Ascending aorta (tissue), 2 donors: Measurements from ENCODE around the gene GTF3A. TPM values are rescaled to one million over a fixed set of nuclear protein-coding genes. Genes with fewer than 3 reads are reported as not detected.
"Not testable (repeated sequence)": the region's sequence is repeated elsewhere in the genome, so short reads cannot be mapped to it uniquely, and the experiment has no call there.

Source experiments
- DNase-seq, 2 donors: peaks; one replicate each; pipeline ENCODE4 v3.0.0-alpha.2; 2019; ENCODE audit warnings: low spot score in 2 of 2
- H3K27ac ChIP-seq, 2 donors: fragments of 200-600 bp; sonication (generic); one replicate each; pipeline ENCODE4 v1.5.1; 2016 to 2017; ENCODE audit warnings: mild to moderate bottlenecking in 1 of 2
- H3K27me3 ChIP-seq: fragments of 200-600 bp; sonication (generic); one replicate; pipeline ENCODE4 v1.5.1; 2017
- H3K36me3 ChIP-seq, 2 donors: fragments of 200-600 bp; sonication (generic); one replicate each; pipeline ENCODE4 v1.5.1; 2016
- H3K4me1 ChIP-seq, 2 donors: fragments of 200-600 bp; sonication (generic); one replicate each; pipeline ENCODE4 v1.5.1; 2016 to 2017; ENCODE audit warnings: mild to moderate bottlenecking in 1 of 2
- H3K4me3 ChIP-seq, 2 donors: fragments of 200-600 bp; sonication (generic); one replicate each; pipeline ENCODE4 v1.5.1; 2016 to 2017; ENCODE audit warnings: mild to moderate bottlenecking in 1 of 2
- H3K9me3 ChIP-seq, 2 donors: fragments of 200-600 bp; sonication (generic); one replicate each; pipeline ENCODE4 v1.5.1; 2016
- intact Hi-C: fragments of 100-400 bp; cut with DNase I; formaldehyde crosslinking; loops from one replicate; pipeline ENCODE4 v1.15.1; 2023
- total RNA-seq: library from RNA; depleted of rRNA; stranded (reverse); fragments of >200 nt; gene quantifications from one replicate; pipeline ENCODE4 v1.1.0, GENCODE V29; 2016
- TF ChIP-seq, protein P1 (sequence below), 3 experiments: fragments of 200-600 bp in 2 of 3; fragments of 450-650 bp in 1 of 3; sonication (generic) in 2 of 3; IDR thresholded peaks; one replicate each; pipeline ENCODE4 v1.5.1; 2016 to 2019; ENCODE audit warnings: antibody characterized with exemption in 3 of 3, mild to moderate bottlenecking in 1 of 3, moderate library complexity in 1 of 3

The GTF3A gene
- total RNA-seq, 1 donor from 2014 or later: 197 TPM

DNA sequence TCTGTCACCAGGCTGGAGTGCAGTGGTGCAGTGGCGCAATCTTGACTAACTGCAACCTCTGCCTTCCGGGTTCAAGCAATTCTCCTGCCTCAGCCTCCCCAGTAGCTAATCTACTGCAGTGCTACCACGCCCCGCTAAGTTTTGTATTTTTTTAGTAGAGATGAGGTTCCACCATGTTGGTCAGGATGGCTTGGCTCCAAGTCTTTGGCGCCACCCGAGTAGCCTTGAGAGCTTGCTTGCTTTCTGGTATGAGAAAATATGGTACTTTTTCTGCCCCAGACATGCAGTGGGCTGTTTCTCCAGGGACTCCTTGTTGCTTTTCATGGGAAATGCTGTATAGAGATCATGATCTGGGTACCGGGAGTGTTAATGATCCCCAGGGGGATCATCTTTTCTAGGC is 34.5 kb upstream of the GTF3A start:
- Histone ChIP-seq H3K4me3 (no peak overlapping the region), H3K36me3 (no peaks in the 10 kb centered on the region), H3K27me3 (no peaks in the 10 kb centered on the region), H3K4me1 (no peaks in the 10 kb centered on the region), H3K9me3 (no peaks in the 10 kb centered on the region), H3K27ac (no peak overlapping the region)
- TF ChIP-seq, protein P1, sequence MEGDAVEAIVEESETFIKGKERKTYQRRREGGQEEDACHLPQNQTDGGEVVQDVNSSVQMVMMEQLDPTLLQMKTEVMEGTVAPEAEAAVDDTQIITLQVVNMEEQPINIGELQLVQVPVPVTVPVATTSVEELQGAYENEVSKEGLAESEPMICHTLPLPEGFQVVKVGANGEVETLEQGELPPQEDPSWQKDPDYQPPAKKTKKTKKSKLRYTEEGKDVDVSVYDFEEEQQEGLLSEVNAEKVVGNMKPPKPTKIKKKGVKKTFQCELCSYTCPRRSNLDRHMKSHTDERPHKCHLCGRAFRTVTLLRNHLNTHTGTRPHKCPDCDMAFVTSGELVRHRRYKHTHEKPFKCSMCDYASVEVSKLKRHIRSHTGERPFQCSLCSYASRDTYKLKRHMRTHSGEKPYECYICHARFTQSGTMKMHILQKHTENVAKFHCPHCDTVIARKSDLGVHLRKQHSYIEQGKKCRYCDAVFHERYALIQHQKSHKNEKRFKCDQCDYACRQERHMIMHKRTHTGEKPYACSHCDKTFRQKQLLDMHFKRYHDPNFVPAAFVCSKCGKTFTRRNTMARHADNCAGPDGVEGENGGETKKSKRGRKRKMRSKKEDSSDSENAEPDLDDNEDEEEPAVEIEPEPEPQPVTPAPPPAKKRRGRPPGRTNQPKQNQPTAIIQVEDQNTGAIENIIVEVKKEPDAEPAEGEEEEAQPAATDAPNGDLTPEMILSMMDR (IDR thresholded peaks at IDR 0.05): no peak
- intact Hi-C loops: no loop called here
- no peak for DNase-seq

DNA sequence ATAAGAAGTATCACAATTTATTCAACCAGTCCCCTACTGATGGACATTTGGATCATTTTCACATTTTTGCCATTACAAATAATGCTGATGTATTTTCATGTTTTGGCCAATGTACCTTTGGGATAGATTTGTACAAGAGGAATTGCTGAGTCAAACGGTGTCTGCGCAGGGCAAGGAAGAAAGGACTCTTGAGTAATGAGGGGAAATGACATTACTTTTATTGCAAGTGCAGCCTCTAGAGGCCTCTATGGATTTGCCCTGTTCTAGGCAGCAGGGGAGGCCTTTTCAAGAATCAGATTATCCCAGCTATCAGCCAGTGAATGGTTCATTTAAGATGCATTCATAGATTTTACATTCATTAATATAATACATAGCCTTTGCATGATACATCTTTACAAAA is 32.9 kb upstream of the GTF3A start:
- Histone ChIP-seq H3K4me1 (no peaks in the 10 kb centered on the region), H3K9me3 (no peaks in the 10 kb centered on the region), H3K36me3 (no peaks in the 10 kb centered on the region), H3K27me3 (no peaks in the 10 kb centered on the region), H3K4me3 (no peak overlapping the region), H3K27ac (no peak overlapping the region)
- TF ChIP-seq, protein P1 (IDR thresholded peaks at IDR 0.05): no peak
- intact Hi-C loops: no loop called here
- no peak for DNase-seq

DNA sequence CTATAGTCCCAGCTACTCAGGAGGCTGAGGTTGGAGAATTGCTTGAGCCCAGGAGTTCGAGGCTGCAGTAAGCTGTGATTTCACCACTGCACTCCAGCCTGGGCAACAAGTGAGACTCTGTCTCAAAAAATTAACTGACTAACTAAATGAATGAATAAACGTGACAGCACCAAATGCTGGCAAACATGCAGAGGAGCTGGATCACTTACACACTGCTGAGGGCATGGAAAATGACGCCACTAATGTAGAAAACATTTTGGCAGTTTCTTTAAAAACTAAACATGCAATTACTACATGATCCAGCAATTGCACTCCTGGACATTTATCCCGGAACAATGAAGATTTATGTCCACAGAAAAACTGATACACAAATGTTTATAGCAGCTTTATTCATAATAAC is 31.3 kb upstream of the GTF3A start:
- intact Hi-C loops: no loop called here
- Histone ChIP-seq H3K4me3 (no peak overlapping the region), H3K9me3 (no peaks in the 10 kb centered on the region)

DNA sequence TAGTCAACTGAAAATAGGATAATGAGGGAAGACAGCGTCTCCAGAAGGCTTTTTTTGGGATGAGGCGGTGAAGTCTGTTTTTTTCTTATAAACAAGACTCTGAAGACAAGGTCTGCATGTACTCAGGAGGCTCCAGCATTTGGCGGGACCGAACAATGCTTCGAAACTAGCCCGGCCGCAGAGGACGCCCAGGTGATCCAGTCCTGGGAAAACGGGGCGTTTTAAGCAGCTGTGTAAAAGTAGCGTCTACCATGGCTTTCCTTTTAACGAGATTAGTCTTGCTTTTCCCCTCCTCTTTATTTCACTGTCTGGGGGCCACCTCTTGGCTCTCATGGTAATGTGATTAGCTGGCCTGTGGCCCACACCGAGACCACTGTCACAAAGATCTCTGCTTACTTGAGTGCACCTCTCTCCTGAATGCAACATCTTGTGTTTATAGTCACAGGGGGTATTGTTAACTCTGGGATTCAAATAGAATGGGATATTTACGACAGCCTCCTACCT is 29.4 kb upstream of the GTF3A start:
- Histone ChIP-seq H3K36me3 (no peaks in the 10 kb centered on the region), H3K4me3 (no peak overlapping the region), H3K9me3 (no peaks in the 10 kb centered on the region), H3K27ac (no peak overlapping the region), H3K27me3 (no peaks in the 10 kb centered on the region), H3K4me1 (no peaks in the 10 kb centered on the region)
- DNase-seq: no peak
- TF ChIP-seq, protein P1 (IDR thresholded peaks at IDR 0.05): no peak
- intact Hi-C loops: no loop called here

More for the DNA sequence above, 31.3 kb upstream of the GTF3A start:
- no peaks in the 10 kb centered on the region for H3K27me3 ChIP-seq
- H3K27ac ChIP-seq: no peak overlapping the region
- H3K36me3 ChIP-seq: no peaks in the 10 kb centered on the region
- DNase-seq: no peak
- H3K4me1 ChIP-seq: no peaks in the 10 kb centered on the region
- TF ChIP-seq, protein P1 (IDR thresholded peaks at IDR 0.05): no peak

DNA sequence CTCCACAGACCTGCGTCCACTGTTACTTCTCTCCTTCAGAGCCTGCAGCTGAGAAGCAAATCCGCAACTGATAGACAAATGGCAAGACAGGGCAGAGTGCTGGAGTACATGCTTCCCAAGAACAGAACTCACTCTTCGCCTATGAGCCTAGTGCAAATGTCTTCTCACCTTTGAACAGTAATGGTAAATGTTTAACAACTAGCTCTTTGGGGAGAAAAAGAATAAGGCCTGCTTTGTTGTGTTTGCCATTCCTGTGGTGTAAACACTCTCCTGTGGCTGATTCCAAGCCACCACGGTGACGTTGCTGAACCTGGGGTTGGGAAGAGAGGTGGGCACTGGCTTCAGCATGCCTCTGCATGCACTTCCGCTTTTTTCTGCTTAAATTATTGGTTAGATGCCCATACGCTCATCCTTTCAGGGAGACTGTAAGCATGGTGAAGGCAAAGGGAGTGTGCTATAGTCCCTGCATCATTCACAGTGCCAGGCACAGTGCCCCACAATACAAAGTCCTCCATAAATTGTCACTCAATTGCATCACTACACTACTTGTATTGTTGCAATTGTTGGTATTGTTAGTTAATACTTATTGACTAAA is 28.1 kb upstream of the GTF3A start:
- TF ChIP-seq, protein P1 (IDR thresholded peaks at IDR 0.05): no peak
- DNase-seq: no peak
- Histone ChIP-seq H3K27ac (no peak overlapping the region), H3K4me3 (no peak overlapping the region), H3K9me3 (no peaks in the 10 kb centered on the region), H3K27me3 (no peaks in the 10 kb centered on the region), H3K4me1 (no peaks in the 10 kb centered on the region), H3K36me3 (no peaks in the 10 kb centered on the region)
- intact Hi-C loops: no loop called here

DNA sequence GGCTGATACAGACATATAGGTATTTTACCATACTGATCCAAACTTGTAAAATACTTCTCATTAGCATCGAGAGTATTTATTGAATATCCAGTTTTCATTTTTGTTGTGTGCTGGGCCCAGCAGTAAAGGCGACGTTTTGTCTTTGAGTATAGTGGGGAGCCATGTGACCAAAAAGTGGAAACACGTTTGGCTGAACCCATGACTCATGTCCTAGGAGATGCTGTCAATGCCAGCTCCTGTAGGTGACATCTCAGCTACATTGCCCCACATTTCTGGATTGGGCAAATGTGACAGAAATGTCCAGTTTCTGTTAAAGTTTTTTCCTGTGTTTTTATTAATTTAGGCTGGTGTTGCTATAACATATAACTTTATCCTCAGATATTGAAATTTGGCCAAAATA is 26.1 kb upstream of the GTF3A start:
- H3K4me1 ChIP-seq: peaks cover 0 to 7% of the 10 kb centered on the region in 2 donors
- no peaks in the 10 kb centered on the region for H3K9me3 ChIP-seq
- intact Hi-C loops: no loop called here
- no peaks in the 10 kb centered on the region for H3K27me3 ChIP-seq
- H3K36me3 ChIP-seq: no peaks in the 10 kb centered on the region
- no peak for DNase-seq
- H3K27ac ChIP-seq: no peak overlapping the region
- H3K4me3 ChIP-seq: no peak overlapping the region
- TF ChIP-seq, protein P1 (IDR thresholded peaks at IDR 0.05): no peak

DNA sequence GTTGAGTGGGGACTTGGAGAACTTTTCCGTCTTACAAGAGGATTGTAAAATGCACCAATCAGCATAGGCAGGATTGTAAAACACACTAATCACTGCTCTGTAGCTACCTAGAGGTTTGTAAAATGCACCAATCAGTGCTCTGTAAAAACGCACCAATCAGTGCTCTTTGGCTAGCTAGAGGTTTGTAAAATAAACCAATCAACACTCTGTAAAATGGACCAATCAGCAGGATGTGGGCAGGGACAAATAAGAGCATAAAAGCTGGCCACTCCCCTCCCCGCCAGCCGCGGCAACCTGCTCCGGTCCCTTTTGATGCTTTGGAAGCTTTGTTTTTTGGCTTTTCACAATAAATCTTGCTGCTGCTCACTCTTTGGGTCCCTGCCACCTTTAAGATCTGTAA is 24.0 kb upstream of the GTF3A start:
- intact Hi-C loops, H3K9me3 ChIP-seq: not testable (repeated sequence)

More for the DNA sequence above, 24.0 kb upstream of the GTF3A start:
- H3K36me3 ChIP-seq, DNase-seq, H3K4me3 ChIP-seq, H3K27me3 ChIP-seq, H3K27ac ChIP-seq: not testable (repeated sequence)
- peaks cover 4 to 13% of the 10 kb centered on the region in 2 donors for H3K4me1 ChIP-seq
